ENCODE results near the gene ADGRB3. TPM values are rescaled to one million over a fixed set of nuclear protein-coding genes. Genes with fewer than 3 reads are reported as not detected.

ADGRB3 gene
- total and polyA plus RNA-seq, 10 of the 15 experiments (the other 5 are each of a cell fraction or from before 2014, with no cell fraction given), result 0.03 to 0.06 TPM; not detected in 8

DNA sequence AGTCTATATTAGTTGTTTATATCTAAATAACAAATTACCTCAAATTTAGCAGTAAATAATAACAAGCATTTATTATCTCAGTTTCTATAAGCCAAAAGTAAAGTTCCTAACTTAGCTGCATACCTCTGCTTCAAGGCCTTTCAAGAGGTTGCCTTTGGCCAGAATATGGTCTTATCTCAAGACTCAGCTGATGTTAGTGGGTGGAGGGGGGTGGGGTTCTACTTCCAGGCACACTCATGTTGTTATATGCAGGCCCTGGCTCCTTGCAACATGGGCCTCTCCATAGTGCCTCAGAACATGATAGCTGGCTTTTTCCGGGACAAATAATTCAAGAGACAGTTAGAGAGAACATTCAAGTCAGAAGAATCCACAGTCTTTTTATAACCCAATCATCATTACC lies 266.0 kb downstream of the ADGRB3 start (continued):
- TF ChIP-seq SPI1 (IDR thresholded peaks at IDR 0.05; ENCODE audit: borderline replicate concordance, insufficient read depth, low read depth, low read length), result no peak

GRCh38 chr6:68911334-68911733 lies 276.3 kb downstream of the ADGRB3 start:
- WGBS (ENCODE audit: insufficient coverage, insufficient replicate concordance, low lambda C conversion rate, missing lambda C conversion rate), result 0% methylated on average over 3 of the region's 3 CpGs
- no peak overlapping the region for H2AFZ ChIP-seq (ENCODE audit: control insufficient read depth, low read depth, low read length)
- no peak for ATAC-seq
- no peaks in the 10 kb centered on the region for H3K36me3 ChIP-seq (ENCODE audit: control insufficient read depth in 2 of 2, insufficient read depth in 2 of 2, low read length in 1 of 2)
- TF ChIP-seq SMARCA5 (IDR thresholded peaks at IDR 0.05), result no peak
- TF ChIP-seq CREM (IDR thresholded peaks at IDR 0.05; ENCODE audit: low read depth), result no peak
- no peak for TF ChIP-seq BCL11A (IDR thresholded peaks at IDR 0.05; ENCODE audit: low read depth, low read length)
- H3K9ac ChIP-seq (ENCODE audit: control insufficient read depth, insufficient read depth, low read length), result no peak overlapping the region
- no peak overlapping the region for H3K4me2 ChIP-seq (ENCODE audit: control insufficient read depth, insufficient read depth)
- intact Hi-C loops (cut with micrococcal nuclease; ENCODE audit: unreplicated experiment), result no loop called here
- SMC1A ChIA-PET (ENCODE audit: uncharacterized antibody, unreplicated experiment), result interaction anchor here (0.6 kb wide), 1 partner anchor 68 kb away, joined by 3 read pairs; no protein-coding TSS in a partner anchor
- DNase-seq (ENCODE audit: low read depth, low spot score), result no peak
- H3K27ac ChIP-seq (ENCODE audit: control insufficient read depth, insufficient read depth), result no peak overlapping the region
- H3K4me3 ChIP-seq, result no peak overlapping the region
- RAD21 ChIA-PET (ENCODE audit: unreplicated experiment), result no interaction called here
- no peaks in the 10 kb centered on the region for H3K79me2 ChIP-seq (ENCODE audit: control insufficient read depth, insufficient read depth, low read length)
- FAIRE-seq, result no peak
- POLR2A ChIA-PET, result no interaction called here
- no peaks in the 10 kb centered on the region for H3K27me3 ChIP-seq (replicated peaks in 1 of 2; ENCODE audit: control insufficient read depth in 2 of 2, insufficient read depth in 2 of 2, low read length in 1 of 2)
- H4K20me1 ChIP-seq (ENCODE audit: control insufficient read depth, insufficient read depth), result no peaks in the 10 kb centered on the region
- CTCF ChIA-PET, result no interaction called here
- no peaks in the 10 kb centered on the region for H3K9me3 ChIP-seq (replicated peaks; ENCODE audit: control insufficient read depth, insufficient read depth, low read length)
- in situ Hi-C loops (cut with MboI), result no loop called here
- no peaks in the 10 kb centered on the region for H3K4me1 ChIP-seq (ENCODE audit: control insufficient read depth, insufficient read depth, low read length)
- BruUV-seq (replicated peaks), result no TSS peak

DNA sequence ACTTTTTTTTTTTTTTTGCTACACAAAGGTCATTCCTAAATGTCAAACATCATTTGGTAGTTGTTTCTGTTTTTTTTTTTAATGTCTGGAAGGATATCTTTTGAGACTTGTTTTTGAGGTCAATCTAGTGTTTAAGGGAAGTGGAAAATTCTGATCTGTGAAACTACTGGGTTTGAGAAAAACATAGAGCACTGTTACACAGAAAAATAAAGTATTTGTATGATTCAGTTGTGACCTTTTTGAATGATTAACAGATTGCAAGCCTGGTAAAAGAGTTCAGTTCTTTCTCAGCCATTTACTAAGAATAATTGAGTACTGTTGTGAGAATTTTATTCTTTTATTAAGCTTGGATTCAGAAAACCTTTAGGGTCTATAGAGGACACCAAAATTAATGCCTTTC lies 276.7 kb downstream of the ADGRB3 start:
- Histone ChIP-seq H3K4me1 (ENCODE audit: control insufficient read depth, insufficient read depth, low read length) (no peaks in the 10 kb centered on the region), H3K27me3 (replicated peaks in 1 of 2; ENCODE audit: control insufficient read depth in 2 of 2, insufficient read depth in 2 of 2, low read length in 1 of 2) (no peaks in the 10 kb centered on the region), H3K79me2 (ENCODE audit: control insufficient read depth, insufficient read depth, low read length) (no peaks in the 10 kb centered on the region), H3K4me2 (ENCODE audit: control insufficient read depth, insufficient read depth) (no peak overlapping the region), H3K36me3 (ENCODE audit: control insufficient read depth in 2 of 2, insufficient read depth in 2 of 2, low read length in 1 of 2) (no peaks in the 10 kb centered on the region), H3K9me3 (replicated peaks; ENCODE audit: control insufficient read depth, insufficient read depth, low read length) (no peaks in the 10 kb centered on the region), H3K27ac (ENCODE audit: control insufficient read depth, insufficient read depth) (no peak overlapping the region), H3K4me3 (no peak overlapping the region), H4K20me1 (ENCODE audit: control insufficient read depth, insufficient read depth) (no peaks in the 10 kb centered on the region), H3K9ac (ENCODE audit: control insufficient read depth, insufficient read depth, low read length) (no peak overlapping the region), H2AFZ (ENCODE audit: control insufficient read depth, low read depth, low read length) (no peak overlapping the region)
- intact Hi-C loops (cut with micrococcal nuclease; ENCODE audit: unreplicated experiment), result no loop called here
- BruUV-seq (replicated peaks), result no TSS peak
- ChIA-PET CTCF (no interaction called here), SMC1A (ENCODE audit: uncharacterized antibody, unreplicated experiment) (interaction anchor here (0.6 kb wide), 1 partner anchor 68 kb away, joined by 3 read pairs; no protein-coding TSS in a partner anchor), POLR2A (no interaction called here), RAD21 (ENCODE audit: unreplicated experiment) (no interaction called here)
- no peak for DNase-seq (ENCODE audit: low read depth, low spot score)
- in situ Hi-C loops (cut with MboI), result no loop called here
- ATAC-seq, result no peak
- FAIRE-seq, result no peak
- TF ChIP-seq POLR2AphosphoS5 (IDR thresholded peaks at IDR 0.05; ENCODE audit: low read length), result no peak
- no peak for TF ChIP-seq ZNF217 (IDR thresholded peaks at IDR 0.05)
- TF ChIP-seq, protein P1, sequence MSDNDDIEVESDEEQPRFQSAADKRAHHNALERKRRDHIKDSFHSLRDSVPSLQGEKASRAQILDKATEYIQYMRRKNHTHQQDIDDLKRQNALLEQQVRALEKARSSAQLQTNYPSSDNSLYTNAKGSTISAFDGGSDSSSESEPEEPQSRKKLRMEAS (IDR thresholded peaks at IDR 0.05; ENCODE audit: low read depth, low read length), result no peak
- no peak for TF ChIP-seq CEBPB (IDR thresholded peaks at IDR 0.05; ENCODE audit: borderline replicate concordance in 1 of 2, low read depth in 2 of 2, low read length in 2 of 2)
- no peak for TF ChIP-seq NFXL1 (IDR thresholded peaks at IDR 0.05; ENCODE audit: borderline replicate concordance)
- TF ChIP-seq GABPA (IDR thresholded peaks at IDR 0.05; ENCODE audit: low read depth), result no peak
- TF ChIP-seq CBX3 (IDR thresholded peaks at IDR 0.05; ENCODE audit: borderline replicate concordance, low read depth), result no peak
- no peak for TF ChIP-seq MTA3 (IDR thresholded peaks at IDR 0.05; ENCODE audit: borderline replicate concordance, low read length)
- no peak for TF ChIP-seq RBBP5 (conservative IDR thresholded peaks at IDR 0.05)
- TF ChIP-seq, protein P2, sequence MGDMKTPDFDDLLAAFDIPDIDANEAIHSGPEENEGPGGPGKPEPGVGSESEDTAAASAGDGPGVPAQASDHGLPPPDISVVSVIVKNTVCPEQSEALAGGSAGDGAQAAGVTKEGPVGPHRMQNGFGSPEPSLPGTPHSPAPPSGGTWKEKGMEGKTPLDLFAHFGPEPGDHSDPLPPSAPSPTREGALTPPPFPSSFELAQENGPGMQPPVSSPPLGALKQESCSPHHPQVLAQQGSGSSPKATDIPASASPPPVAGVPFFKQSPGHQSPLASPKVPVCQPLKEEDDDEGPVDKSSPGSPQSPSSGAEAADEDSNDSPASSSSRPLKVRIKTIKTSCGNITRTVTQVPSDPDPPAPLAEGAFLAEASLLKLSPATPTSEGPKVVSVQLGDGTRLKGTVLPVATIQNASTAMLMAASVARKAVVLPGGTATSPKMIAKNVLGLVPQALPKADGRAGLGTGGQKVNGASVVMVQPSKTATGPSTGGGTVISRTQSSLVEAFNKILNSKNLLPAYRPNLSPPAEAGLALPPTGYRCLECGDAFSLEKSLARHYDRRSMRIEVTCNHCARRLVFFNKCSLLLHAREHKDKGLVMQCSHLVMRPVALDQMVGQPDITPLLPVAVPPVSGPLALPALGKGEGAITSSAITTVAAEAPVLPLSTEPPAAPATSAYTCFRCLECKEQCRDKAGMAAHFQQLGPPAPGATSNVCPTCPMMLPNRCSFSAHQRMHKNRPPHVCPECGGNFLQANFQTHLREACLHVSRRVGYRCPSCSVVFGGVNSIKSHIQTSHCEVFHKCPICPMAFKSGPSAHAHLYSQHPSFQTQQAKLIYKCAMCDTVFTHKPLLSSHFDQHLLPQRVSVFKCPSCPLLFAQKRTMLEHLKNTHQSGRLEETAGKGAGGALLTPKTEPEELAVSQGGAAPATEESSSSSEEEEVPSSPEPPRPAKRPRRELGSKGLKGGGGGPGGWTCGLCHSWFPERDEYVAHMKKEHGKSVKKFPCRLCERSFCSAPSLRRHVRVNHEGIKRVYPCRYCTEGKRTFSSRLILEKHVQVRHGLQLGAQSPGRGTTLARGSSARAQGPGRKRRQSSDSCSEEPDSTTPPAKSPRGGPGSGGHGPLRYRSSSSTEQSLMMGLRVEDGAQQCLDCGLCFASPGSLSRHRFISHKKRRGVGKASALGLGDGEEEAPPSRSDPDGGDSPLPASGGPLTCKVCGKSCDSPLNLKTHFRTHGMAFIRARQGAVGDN (IDR thresholded peaks at IDR 0.05), result no peak
- TF ChIP-seq SPI1 (IDR thresholded peaks at IDR 0.05; ENCODE audit: borderline replicate concordance, insufficient read depth, low read depth, low read length), result no peak
- no peak for TF ChIP-seq SUZ12 (IDR thresholded peaks at IDR 0.05; ENCODE audit: unreplicated experiment)
